ENCODE data around the gene ASAP2.
"Not testable (repeated sequence)": the region's sequence is repeated elsewhere in the genome, so short reads cannot be mapped to it uniquely, and the experiment has no call there.

The ASAP2 gene

GRCh38 chr2:9375857-9376428 lies 169.3 kb downstream of the ASAP2 start:
- FAIRE-seq, result no peak
- no peak for DNase-seq (ENCODE audit: low spot score)

GRCh38 chr2:9377461-9378097 lies 171.0 kb downstream of the ASAP2 start:
- DNase-seq (ENCODE audit: low spot score), result no peak
- no peak for FAIRE-seq

GRCh38 chr2:9378433-9379390 lies 172.1 kb downstream of the ASAP2 start:
- FAIRE-seq, result peak; percentile 27
- DNase-seq (ENCODE audit: low spot score), result peak; percentile 88

DNA sequence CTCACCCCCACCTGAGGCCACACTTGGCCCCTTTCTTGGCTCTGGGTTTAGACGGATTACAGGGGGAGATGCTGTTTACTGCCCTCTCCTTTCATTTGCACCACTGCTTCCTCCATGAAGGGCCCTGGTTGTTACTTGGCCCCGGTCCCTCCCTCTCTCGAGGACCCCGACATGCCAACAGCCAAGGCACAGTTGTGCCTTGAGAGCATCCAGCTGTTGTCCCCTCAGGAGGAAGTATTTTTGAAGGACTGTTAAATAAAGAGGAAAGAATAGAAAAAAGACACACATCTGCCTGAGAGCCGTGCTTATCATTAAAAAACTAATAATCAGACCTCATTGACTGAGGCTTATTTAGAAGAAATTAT lies 172.8 kb downstream of the ASAP2 start:
- FAIRE-seq, result no peak

DNA sequence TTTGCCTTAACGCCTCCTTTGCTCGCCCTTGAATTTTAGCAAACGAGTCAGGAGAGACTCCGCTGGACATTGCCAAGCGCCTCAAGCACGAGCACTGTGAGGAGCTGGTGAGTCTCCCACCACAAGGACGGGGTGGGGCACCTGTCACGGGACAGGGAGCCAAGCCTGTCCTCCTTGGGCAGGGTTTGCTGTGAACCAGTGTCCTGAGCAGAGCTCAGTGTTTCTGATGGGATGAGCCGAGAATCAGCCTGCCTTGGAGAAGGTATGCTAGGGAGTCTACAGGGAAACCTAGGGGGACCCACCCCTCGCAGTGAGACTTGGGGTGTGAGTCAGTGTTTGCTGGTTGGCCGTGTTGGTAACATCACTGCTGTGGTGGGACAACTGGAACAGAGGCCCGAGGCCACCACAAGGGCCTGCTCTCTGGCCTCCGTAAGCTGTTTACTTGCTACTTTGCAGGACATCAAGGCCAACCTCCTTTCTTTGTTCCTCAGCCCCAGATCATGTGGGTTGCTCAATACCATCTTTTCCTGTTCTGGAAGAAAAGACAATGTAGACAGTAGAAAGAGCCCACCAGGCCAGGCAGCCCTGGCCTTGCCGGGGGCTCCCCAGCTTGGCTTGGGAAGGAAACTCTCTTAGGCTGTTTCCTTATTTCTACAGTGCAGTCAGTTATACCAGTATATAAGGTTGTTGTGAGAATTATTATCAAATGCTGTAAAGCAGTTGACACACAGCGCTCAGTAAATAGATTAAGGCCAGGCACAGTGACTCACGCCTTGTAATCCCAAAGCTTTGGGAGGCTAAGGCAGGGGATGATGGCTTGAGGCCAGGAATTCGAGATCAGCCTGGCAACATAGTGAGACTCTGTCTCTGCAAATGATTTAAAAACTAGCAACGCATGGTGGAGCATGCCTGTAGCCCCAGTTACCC lies 174.4 kb downstream of the ASAP2 start:
- peak; percentile 46 for DNase-seq (ENCODE audit: low spot score)

More for the DNA sequence above, 172.8 kb downstream of the ASAP2 start:
- no peak for DNase-seq (ENCODE audit: low spot score)

GRCh38 chr2:9382604-9383235 lies 176.1 kb downstream of the ASAP2 start:
- no peak for DNase-seq (ENCODE audit: low spot score)

More for the DNA sequence above, 174.4 kb downstream of the ASAP2 start:
- FAIRE-seq, result no peak

DNA sequence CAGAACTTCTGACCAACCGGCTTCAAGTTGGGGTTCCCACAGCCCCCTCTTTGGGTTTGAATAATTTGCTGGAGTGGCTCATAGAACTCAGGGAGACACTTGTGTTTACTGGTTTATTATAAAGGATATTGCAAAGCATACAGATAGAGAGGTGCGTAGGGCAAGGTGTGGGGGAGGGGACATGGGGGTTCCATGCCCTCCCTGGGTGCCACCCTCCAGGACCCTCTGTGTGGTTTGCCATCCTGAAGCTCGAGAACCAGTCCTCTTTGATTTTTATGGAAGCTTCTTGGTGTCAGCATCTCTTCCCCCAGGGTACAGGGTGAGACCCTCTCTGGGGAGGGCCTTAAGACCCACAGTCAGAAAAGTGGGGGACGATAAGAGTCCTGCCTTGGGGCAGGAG lies 177.9 kb downstream of the ASAP2 start:
- DNase-seq (ENCODE audit: low spot score) (no peak), FAIRE-seq (no peak)

More at GRCh38 chr2:9382604-9383235, 176.1 kb downstream of the ASAP2 start:
- no peak for FAIRE-seq

GRCh38 chr2:9385841-9386240 lies 179.2 kb downstream of the ASAP2 start:
- DNase-seq (ENCODE audit: low spot score) (no peak), FAIRE-seq (no peak)

DNA sequence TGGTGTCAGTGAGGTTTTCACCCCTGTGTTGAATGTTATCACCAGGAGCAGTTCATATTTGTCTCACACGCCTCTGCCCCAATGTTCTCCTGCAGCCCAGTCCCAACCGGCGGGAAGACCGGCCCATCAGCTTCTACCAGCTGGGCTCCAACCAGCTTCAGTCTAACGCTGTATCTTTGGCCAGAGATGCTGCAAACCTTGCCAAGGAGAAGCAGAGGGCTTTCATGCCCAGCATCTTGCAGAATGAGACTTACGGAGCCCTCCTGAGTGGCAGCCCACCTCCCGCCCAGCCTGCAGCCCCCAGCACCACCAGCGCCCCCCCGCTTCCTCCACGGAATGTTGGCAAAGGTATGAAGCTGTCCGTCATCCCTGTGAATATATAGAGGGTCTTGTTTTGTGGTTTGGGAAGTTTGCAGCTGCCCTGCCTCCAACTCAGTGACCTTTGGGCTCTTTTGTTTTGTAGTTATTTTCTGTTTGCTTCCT lies 181.6 kb downstream of the ASAP2 start:
- FAIRE-seq, result no peak
- no peak for DNase-seq (ENCODE audit: low spot score)

GRCh38 chr2:9388950-9389911 lies 182.6 kb downstream of the ASAP2 start:
- DNase-seq (ENCODE audit: low spot score) (no peak), FAIRE-seq (no peak)

DNA sequence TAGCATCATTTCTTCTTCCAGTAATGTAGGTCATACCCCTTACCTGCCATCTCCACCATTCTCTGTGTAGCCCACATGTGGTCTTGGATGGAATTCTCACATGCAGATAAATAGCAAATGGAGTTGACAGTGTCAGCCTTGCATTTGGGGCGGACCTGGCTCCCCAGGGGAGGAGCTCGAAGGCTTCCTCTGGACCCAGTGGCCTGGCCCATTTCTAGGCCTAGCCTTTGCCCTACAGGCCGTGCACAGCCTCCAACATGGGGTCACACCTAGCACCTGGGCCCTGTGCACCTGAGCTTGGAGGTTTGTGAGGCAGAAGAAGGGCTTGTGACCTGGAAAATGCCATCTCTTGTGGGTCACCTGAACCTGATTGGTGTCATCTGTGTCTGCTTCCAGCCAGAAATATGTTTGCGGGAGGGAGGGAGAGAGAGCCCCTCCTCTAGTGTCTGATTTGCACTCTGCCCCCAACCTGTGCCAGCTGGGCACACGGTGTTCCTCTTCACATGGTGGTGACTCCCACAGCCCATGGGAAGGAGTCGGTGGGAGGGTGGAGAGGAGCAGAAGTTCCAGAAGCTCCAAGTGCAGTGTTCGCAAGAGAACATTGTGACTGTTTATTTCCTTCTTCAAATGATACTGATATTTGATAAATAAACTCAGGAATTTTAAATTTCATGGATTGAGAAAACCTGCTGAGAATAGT lies 183.7 kb downstream of the ASAP2 start:
- no peak for DNase-seq (ENCODE audit: low spot score)
- no peak for FAIRE-seq

- FAIRE-seq, result no peak
- DNase-seq (ENCODE audit: low spot score), result no peak
Observed at GRCh38 chr2:9390991-9391390, 184.4 kb downstream of the ASAP2 start.

DNA sequence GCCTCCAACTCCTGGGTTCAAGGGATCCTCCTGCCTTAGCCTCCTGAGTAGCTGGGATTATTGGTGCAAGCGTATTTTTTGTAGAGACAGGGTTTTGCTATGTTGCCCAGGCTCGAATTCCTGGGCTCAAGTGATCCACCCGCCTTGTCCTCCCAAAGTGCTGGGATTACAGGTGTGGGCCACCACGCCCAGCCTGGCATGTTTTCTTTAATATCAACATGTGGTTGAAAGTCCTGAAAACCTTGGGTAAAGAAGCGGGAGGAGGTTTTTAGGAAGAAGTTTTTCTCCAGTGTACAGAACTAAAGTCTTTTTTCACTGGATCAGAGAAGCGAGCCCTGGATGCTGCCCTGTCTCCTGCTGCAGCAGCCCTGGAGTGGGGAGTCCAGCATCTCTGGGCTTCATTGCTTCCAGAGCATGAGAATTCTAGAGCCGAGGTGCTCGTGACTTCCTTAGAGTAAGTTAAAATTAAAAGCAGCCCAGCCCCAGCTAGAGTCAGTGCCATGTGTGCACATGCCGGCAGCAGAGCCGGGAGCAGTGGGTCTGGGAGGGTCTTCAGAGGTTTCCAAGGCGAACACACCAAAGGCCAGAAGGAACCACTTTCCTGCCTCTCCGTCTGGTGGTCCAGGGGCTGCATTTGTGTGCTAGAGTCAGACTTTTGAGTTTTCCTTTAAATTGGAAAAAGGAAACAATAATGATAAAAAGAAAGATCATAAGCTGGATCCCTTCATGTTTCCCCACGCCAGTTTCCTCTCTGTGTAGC lies 185.5 kb downstream of the ASAP2 start:
- FAIRE-seq (no peak), DNase-seq (ENCODE audit: low spot score) (no peak)

GRCh38 chr2:9392898-9393765 lies 186.5 kb downstream of the ASAP2 start:
- FAIRE-seq, result no peak

GRCh38 chr2:9394816-9395215 lies 188.2 kb downstream of the ASAP2 start:
- DNase-seq (ENCODE audit: low spot score), result no peak
- FAIRE-seq, result no peak

More at GRCh38 chr2:9392898-9393765, 186.5 kb downstream of the ASAP2 start:
- no peak for DNase-seq (ENCODE audit: low spot score)

GRCh38 chr2:9397201-9397600 lies 190.6 kb downstream of the ASAP2 start:
- DNase-seq (ENCODE audit: low spot score) (no peak), FAIRE-seq (no peak)

DNA sequence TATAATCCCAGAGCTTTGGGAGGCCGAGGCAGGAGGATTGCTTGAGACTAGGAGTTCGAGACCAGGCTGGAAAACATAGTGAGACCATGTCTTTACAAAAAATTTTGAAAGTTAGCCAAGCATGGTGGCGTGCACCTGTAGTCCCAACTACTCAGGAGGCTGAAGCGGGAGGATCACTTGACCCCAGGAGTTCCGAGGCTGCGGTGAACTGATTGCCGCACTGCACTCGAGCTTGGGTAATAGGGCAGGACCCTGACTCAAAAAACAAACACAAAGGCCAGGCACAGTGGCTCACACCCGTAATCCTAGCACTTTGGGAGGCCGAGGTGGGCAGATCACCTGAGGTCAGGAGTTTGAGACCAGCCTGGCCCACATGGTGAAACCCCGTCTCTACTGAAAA lies 191.6 kb downstream of the ASAP2 start:
- not testable (repeated sequence) for FAIRE-seq; DNase-seq (ENCODE audit: low spot score)

Measured in urothelium cell line (cell line).